GM03348 (cell line): Measurements from ENCODE around the gene TIAM1.

Source experiments
- DNase-seq: peaks from one replicate; pipeline ENCODE4 v3.0.0; 2012; ENCODE audit warnings: low spot score

Gene TIAM1

DNA sequence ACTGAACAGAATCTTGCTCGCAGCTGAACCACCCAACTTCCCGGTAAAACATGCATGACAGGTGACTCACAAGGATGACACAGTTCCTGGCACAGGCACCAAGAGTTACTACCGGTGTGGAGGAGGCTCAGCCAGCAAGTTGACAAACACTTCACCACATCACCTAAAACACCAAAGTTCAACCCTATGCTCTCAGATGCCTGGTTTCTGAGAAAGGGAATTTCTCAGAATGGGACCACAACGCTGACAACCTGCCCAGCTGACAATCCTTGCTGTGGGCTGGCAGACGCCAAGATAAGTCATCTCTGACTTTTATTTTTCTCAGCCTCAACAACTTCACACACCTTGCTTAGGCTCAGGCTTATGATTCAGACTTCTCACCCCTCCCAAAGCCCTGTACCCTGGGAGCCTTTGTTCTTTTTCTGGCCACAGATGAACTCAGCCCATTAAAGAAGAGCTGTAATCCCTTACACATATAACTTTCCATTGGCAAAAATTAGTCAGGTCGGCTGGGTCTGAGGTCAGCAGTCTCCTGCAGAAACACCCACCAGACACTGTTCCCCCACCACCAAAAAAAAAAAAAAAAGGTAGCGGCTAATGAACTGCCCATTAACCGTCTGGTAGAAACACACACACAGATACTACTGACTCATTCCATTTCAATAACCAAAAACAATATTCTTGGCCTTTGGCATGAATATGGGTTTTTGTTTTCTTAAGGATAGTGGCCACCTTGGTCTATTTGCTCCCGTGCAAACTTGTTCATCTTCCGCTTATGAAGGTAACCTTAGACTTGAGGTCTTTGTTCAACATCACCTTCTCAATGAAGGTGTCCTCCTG, 10.8 kb upstream of the TIAM1 start:
- peak; percentile 46 for DNase-seq

DNA sequence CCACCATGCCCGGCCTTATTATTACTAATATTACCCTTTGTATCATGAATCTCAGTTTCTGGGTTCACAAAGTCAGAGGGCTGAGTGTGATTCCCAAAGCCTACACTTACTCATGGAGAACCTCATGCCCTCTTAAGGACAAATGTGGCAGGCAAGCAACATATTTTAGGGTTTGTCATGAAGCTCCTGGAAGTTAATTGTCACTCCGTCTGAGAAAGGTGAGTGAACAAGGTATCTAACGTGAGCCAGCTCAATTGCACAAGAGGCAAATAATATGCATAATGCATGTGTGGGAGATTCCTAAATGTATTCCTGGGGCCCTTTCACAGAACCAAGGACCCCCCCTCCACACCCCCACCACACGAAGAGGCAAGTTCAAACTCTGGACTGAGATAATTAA, 10.1 kb upstream of the TIAM1 start:
- DNase-seq = no peak

DNA sequence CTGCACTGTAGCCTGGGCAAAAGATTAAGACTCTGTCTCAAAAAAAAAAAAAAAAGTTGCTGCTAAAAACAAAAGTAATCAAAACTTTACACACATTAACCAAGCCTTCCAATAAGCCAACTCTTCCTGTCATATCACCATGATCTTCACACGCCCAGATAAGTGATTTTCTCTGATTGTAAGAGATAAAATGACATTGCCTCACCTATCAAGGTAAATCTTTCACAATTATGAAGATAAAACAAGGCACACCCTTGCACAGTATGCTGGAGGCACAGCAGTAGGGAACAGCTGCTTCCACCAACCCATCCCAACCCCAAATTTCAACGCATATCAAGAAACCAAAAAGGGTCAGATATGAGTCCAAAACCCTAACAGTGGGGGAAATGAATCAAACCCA, 8.8 kb upstream of the TIAM1 start:
- no peak for DNase-seq

DNA sequence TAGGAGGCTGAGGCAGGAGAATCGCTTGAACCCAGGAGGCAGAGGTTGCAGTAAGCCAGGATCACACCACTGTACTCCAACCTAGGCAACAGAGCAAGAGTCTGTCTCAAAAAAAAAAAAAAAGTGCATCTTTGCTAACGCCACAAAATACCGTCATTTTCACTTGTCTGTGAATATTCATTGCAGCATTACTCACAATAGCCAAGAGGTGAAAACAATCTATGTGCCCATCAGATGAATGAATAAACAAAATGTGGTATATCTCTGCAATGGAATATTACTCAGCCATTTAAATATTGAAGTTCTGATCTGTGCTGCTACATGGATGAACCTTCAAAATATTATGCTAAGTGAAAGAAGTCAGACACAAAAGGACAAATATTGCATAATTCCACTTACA, 7.9 kb upstream of the TIAM1 start:
- DNase-seq = no peak

DNA sequence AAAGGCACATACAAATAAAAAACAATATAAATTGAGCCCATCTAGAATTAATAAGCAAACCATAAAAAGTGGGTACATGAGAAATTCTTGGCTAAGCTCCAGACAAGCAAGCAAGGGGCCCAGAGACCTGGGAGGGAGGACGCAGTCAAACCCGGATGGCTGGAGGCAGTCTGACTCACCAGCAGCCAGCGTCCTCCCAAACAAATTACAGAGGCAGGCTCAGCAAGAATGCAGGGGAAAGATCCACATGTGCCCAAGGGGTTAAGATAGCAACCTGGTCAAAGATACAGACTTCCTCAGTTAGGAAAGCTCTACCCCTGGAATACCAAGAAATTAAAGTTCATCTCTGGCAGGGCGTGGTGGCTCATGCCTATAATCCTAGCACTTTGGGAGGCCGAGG, 7.4 kb upstream of the TIAM1 start:
- peak; percentile 30 for DNase-seq

DNA sequence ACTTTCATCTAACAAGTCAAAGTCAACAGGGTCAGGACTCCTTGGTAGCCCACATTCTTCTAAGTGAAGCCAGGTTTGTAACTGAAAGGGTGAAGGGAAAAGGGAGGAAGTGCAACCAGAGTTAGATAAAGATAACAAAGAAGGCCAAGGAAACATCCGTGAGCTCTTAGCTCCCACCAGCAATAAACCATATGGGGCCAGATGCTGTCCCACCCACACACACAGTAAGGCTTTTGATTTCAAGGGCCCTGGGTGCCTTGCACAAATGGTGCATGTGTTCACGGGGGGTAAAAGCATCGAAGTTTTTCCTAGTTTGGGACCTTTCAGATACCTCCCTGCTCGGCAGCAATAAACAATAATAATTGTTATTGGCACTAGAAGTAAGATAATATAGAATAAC, 5.1 kb upstream of the TIAM1 start:
- no peak for DNase-seq

DNA sequence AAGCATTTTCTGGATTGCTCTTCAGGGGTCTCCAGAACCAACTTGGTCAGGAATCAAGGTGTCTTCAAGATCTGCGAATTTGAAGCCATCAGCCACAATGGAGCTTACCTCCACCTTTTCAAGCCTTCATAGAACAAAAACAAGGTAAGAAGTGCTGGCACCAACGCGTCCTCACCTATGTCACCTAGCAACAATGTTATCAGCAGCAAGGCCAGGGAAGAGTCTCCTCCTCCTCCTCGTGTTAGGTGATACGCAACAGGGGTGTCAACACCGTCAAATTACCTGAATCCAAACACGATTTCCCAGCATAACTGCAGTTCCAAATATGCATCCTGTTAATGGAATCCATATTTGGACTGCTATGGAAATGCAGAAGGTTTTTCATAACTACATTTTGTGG, 4.1 kb upstream of the TIAM1 start:
- no peak for DNase-seq

DNA sequence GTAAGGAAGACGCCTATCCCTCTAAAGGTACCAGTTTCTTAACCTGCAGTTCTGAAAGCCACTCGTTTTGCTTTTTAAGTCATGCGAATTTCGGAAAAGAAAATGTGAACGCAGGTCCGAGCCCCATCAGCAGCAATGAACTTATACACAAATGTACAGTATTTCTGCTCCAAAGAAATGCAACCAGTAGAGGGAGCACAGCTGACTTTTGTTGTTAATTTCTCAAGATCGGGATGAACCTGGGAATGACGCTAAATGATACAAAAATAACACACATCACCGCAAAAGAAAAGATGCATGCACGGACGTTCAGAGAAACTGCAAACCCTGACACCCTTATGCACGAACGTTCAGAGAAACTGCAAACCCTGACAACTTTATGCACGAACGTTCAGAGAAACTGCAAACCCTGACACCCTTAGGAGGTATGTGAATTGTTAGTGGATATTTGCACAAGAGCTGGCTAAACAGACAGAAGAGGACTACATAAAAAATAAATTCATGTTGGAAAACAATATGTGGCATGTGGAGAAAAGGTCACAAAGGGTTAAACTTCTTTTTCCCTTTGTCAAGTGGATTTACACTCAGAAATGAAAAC, 3.5 kb upstream of the TIAM1 start:
- DNase-seq = peak; percentile 39

DNA sequence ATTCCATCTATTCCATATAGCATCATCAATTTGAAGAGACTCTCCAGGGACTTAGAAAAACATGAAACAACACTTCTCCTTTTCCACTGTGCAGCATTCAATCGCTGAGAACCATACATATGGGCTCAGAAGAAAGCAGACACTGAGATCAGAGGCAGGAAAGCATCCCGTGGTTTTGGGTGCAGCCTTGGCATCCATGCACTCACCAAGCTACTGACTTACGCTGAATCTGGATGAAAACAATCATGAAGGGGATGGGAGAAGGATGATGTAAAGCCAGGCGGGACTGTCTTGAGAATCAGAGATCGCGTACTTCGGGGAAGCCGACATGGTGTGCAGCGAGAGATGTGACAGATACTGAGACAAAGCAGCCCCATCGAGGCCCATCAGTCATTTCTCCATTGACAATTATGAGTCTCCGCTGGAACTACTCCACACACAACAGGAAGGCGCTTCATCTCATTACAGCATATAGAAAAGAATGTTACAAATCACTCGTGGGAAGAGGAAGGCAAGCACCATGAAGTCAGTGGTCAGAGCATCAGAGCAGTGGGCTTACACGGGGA, 2.3 kb upstream of the TIAM1 start:
- no peak for DNase-seq

DNA sequence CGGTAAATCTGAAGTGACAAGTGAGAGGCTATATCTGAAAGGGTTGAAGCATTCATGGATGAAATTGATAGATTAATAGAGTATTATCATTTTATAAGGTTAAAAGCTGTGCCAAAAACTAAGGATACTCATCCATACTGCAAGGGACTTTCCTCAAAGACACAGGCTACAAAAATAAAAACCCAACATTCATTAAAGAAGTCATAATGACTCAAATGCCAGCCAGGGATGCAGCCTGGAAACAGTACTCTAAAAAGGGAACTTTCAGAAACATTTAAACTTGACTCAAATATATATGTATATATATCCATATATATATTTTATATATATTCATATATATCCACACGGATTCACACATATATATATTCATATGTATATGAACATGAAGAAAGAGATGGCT, 1.1 kb upstream of the TIAM1 start:
- no peak for DNase-seq

DNA sequence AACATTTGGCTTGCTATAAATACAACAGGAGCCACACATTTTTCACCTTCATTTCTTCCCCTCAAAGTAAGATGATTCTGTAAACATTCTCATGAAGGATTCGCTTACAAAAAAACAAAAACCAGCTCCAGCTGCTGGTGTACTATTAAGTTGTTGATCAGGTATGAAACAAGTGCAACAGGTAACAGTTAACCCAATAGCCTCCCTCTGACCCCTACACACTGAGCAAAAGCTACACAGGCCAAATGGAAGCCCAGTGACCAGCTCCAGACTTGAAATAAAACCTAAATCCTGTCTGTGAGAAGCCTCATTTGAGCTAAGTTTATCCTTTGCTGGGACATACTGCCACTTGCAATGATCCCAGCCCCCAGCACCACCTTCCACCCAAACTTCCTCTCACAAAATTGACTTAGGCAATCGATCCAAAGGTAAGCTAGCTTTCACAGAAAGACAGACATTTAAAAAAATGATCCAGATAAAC, 991 bp downstream of the TIAM1 start:
- no peak for DNase-seq

DNA sequence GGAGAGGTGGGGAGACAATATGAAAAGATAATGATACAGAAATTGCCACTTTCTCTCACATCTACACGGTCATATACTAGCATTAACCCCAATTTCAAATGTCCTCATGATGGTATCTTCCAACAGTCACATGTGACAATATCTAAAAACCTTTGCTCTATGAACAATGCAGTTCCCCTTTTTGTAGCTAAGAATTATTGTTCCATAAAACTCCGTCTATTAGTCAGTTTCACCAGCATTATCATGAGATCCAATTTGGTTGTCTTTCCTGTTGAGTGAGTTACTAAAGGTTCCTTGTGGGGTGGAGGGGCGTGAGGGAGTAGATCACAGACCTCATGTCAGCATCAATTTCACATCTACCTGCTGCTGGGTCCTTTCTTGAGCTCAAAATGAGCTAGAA, 1.7 kb downstream of the TIAM1 start:
- no peak for DNase-seq

DNA sequence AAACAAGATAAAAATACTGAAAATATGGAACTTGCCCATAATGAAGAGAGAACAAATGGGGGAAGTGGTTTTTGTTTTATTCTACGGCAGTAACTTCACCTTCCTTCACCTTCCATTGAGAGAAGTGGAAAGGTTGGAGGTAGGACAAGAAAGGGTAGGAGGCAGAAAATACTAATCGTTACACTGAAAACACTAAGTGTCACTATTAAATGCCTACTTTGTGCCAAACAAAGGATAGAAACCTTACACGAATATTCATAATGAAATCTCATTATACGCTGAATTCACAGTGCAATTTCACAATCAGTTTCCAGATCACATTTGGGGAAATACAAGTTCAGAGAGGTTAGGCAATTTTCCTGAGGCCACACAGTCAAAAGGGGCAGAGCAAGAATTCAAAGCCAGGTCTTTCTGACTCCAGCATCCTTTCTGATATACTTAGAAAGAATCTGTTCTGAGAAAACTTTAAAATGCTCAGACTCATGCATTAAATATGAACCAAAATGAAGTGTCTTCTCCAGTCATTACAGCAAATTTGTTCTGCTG, 3.0 kb downstream of the TIAM1 start:
- DNase-seq = no peak

DNA sequence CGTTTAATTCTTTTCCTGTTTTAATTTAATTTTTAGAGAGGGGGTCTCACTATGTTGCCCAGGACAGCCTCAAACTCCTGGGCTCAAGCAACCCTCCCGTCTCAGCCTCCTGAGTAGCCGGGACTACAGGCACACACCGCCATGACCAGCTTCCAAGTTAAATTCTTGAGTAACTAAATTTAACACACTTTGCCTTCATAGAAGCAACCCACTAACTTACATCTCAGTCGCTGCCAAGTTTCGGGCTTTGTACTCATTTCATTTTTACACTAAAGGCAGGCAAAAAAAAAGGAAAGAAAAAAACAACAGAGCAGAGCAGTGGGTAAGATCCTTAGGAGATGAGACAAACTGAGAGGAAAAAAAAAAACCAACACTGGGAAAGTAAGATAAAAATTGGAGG, 3.5 kb downstream of the TIAM1 start:
- no peak for DNase-seq

DNA sequence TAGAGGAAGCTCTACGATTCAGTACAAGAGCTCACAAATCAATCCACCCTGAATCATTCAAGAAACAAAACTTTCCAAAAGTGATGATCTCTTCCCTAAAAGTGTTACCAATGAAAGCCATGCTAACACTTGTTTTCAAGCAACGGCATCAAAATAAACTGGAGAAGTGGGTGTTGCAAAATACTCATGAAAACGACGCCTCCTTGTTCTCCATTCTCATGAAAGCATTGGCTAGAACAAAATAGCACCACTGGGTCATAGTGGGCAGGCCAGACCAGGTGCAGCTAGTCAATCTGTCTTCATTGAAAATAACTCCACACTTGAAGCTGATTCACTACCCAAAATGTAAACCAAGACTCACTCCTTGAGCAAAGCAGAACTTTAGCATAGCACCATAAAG, 4.3 kb downstream of the TIAM1 start:
- no peak for DNase-seq

DNA sequence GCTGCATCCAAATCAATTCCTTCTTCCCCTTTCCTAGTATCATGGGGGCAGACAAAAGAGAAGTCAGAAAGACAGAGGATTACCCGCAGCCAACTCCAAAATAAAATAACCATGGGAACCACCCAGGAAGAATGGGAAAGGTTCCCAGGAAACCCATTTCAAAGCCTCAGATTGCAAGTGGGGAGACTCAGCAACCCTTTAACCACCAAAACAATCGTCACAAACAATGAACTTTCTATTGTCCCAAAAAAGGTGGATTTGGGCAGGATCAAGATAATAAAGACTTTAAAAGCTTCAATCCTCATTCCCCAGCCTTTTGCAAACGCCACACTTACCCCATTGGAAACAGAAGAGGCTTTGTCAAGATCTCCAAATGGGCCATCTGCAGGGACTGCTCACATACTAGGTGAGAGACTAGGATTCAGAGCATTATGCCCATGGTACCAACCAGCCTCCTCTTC, 5.1 kb downstream of the TIAM1 start:
- DNase-seq = no peak

DNA sequence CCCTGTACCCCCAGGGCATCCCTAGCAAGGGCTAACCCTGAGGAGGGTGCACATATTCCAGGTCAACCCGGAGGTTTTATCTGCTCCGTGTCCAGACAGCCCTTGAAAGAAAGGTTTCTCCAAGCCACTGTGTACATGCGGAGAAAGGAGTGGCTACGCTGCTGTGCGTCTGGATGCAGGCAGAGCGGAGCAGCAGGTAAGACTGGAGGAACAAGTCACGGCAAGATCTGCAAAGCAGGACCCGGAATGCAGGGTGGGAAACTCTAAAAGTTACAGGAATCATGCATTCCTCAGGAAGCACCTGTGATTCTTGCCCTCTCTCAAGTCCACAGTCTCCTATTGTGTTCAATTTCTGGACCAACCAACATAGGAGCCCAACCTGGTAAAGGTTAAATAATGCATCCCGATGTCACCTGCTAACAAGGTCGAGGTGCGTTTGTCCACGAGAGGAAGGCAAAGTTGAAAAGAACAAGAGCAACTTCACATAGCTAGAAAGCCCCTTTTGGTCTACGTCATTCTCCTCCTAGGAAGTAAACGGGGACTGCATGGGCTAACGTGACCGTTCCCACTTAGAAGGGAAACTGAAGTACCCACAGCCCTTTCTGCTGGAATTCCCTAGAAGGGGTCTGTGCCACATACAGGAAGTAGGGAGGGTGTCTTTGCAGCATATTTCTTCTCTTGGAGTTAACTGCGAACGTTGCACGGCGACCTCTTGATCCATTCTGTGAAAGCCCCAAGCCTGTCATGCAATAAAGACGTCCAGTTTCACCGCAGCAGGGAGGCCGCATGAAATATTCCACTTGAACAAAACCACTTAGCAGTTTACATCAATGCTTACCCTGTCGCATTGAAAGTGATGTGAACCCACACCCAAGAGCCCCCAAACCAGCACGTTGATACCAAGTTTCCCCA, 5.8 kb downstream of the TIAM1 start:
- no peak for DNase-seq

DNA sequence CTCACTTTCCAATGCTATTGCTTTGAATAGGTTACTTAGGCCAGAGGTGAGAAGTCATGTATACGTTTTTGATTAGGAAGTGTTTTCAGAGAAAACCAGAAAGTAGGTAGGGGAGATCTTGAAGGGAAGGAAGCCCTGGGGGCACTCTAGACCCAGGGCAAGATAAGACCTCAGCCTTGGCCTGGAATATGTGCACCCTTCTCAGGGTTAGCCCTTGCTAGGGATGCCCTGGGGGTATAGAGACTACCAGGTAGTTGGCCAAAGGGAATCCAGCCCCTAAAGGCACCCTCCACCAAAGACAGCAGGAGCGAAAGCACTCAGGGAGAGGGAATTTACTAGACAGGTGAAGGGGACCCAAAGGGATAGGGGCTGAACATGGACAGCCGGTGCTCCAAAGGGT, 7.0 kb downstream of the TIAM1 start:
- DNase-seq = no peak

DNA sequence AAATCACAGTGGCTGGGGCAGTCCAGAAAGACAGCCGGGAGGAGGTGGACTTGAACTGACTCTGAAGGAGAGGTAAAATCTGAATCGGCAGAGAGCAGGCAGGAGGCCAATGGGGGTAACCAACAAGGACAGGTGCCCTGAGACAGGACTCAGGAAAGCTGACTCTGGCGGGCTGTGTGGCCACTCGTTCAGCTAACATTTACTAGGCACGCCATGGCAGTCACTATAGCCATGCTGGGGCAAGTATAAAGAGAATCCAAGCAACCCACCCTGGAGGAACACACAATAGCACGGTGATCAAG, 7.4 kb downstream of the TIAM1 start:
- DNase-seq = no peak

DNA sequence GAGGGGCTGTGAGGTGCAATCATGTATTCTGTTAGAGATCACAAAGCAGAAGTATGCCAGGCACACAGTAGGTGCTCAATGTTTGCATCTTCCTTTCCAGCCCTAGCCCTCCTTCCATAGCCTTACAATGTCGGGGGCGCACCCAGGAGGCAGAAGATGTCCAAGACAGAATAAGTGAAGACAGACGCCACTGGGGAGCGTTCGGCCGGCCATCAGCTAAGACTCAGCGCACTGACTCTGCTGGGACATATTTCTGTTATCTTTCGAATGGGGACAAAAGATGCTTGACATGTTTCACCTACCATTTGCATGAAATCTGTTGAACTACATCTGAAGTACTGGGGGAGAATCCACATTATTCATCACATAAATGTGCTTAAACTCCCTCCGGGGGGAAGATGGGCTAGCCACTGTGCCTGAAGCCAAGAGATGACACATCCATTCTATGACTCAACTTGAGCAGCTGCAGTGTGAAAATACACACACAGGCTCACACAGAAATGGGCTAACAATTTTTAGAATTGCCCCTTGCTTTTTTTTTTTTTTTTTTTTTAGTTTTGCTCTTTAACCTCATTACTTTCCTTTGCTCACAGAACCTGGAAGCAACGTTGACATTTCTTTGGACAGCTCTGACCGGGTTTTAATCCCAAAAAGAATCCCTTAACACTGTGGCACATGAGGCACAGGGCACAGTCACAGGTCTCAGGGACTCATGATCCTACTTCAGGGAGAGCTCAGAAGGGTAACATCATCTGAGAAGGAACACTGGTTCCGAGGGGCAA, 7.9 kb downstream of the TIAM1 start:
- peak; percentile 91 for DNase-seq

DNA sequence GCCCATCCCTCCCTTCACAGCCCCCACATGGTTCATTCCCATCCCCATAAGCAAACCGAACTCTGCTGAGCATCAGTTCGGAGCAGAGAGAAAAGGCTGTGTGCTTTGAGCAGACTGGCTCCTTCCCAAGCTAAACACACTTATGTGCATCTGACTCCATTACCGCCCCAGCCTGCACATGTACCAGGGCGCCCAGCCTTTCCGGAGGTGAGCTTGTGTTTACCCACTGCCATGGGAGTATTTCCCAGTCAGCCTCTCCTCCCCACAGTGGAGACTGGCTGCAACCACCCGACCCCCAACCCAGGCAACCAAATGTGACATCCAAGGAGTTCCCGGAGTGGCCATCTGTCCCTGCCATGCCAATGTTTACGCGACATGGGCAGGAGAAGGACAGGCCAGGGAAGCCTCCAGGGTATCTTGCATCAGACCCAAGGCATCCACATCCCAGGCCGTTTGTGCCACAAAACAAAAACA, 9.4 kb downstream of the TIAM1 start:
- DNase-seq = no peak
